Measurements from ENCODE around the gene RAP2B.

- TF ChIP-seq CTCF (IDR thresholded peaks at IDR 0.05), result no peak
- no peak for TF ChIP-seq POLR2A (IDR thresholded peaks at IDR 0.05)
These were observed 46.7 kb upstream of the RAP2B start for GRCh38 chr3:153115326-153115725.
